ENCODE measurements around the gene AIDA.

GRCh38 chr1:222736972-222737371 lies 24.7 kb upstream of the AIDA start, which contains the start of gene FAM177B:
- TF ChIP-seq CTCF (conservative IDR thresholded peaks at IDR 0.05 in 1 of 2, IDR thresholded peaks at IDR 0.05 in 1 of 2; ENCODE audit: low read depth in 1 of 2, low read length in 2 of 2) (no peak), EZH2 (IDR thresholded peaks at IDR 0.05; ENCODE audit: low read length, missing control alignments) (no peak)

Data from fibroblast of lung (primary cell).